Measurements from ENCODE around the gene MXD1.

Gene MXD1

DNA sequence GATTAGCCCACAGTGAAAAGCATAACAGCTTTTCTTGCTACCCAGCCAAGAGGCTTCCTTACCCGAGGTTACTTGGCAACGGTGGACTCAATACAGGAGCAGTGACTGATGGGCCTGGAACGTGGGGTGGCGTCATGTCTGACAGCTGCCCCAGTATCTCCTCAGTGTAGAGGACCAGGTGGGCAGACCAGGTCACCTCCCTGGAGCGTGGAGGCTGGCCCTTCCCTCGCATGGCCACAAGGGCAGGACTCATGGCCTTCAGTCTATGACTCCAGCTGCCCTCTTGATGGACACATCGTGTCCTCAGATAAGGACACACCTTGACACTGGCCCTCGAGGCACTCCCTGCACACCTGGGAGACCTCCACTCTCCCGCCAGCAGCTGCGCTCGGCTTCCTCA is 40.1 kb downstream of the MXD1 start:
- DNase-seq: no peak

GRCh38 chr2:69956475-69956979 is 41.6 kb downstream of the MXD1 start:
- no peak for DNase-seq

GRCh38 chr2:69957965-69958364 is 43.1 kb downstream of the MXD1 start:
- no peak for DNase-seq

DNA sequence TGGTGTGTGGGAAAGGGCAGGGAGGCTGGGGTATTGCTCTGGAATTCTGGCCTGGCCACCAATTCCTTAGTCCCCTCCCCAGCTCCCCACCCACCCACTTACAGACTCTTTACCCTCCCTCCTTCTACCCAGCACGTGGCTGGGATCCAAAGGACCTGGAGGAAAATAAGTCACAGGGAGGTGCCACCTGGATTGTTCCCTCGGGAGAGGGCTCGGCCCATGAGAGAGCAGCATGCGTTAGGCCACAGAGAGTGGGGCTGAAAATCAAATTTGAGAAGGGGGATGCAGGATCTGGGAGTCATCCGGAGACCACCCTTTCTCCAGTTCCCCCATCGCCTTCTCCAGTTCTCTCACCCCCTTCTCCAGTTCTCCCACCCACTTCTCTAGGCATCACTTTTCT is 43.6 kb downstream of the MXD1 start:
- no peak for DNase-seq

- no peak for DNase-seq
Observed at GRCh38 chr2:69959425-69959824, 44.5 kb downstream of the MXD1 start.

DNA sequence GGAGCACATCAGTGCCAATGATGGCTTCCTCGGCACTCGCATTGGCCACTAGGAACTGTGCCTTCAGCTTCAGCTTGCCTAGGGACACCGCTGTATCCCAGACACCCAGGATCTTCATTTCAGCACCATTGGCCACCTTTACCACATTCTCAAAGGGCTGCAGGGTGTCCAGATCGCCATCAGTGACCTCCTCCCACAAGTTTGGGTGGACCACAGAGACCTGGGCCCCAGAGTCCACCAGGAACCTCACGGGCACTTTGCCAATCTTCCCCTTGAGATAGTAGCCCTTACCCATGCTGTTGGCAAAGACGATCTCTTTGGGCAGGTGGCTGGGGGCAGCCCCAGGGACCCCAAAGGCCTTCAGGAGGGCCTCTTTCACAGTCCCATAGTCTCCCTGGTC is 45.9 kb downstream of the MXD1 start:
- DNase-seq: no peak

DNA sequence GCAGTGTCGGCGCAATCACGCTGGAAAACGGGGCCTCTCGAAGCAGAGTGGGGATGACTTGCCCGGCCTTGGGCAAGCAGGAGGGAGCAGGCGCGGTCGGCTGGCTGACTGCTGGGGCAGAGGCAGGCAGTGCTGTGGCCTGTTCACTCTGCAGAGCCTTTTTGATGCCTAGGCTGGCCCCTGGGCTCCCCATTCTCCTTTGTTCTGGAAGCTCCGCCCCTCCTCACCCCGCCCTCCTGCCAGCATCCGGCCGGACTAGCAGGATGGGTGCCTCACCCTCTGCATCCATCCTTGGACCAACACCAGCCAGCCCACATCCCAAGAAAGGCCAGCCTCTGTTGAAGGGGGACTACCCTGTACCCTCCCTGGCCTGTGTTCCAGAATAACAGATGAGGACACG is 46.6 kb downstream of the MXD1 start, which contains the start of gene ASPRV1:
TSS of gene ASPRV1 (minus strand) at position 136 of the 400 bp plus-strand sequence. CDS start 195 bp downstream, outside the sequence.
- no peak for DNase-seq

DNA sequence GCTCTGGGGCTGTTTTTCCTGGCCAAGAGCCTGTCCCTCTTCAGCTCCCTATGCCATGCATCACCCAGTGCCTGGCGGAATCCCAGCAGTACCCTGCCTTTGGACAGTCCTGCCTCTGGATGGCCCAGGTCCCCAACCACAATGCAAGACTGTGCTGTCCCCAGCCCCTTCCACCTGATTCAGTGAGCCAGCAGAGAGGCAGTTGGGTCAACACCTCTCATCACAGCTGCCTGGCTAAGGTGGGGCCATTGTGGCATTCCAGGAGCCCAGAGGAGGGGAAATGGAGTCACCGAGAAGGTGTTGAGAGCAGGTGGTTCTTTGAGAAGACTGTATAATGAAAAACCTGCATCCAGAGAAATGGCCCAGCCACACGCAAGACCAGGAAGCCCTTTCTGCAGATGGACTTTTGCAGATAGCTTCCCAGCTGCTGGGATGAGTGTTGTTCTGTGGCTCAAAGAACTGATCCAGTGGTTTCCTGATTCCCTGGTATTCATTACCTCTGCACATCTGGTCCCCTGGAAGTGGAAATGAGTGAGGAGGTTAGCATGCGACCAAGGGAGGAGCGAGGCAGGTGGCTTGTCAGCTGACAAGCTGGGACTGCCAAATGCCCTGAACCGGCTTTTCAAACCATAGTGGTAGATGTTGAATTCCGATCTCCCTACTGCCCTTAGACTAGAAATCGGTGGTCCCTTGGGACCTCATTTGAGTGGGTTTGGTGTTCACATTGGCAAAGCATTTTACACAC is 48.2 kb downstream of the MXD1 start:
- DNase-seq: no peak

DNA sequence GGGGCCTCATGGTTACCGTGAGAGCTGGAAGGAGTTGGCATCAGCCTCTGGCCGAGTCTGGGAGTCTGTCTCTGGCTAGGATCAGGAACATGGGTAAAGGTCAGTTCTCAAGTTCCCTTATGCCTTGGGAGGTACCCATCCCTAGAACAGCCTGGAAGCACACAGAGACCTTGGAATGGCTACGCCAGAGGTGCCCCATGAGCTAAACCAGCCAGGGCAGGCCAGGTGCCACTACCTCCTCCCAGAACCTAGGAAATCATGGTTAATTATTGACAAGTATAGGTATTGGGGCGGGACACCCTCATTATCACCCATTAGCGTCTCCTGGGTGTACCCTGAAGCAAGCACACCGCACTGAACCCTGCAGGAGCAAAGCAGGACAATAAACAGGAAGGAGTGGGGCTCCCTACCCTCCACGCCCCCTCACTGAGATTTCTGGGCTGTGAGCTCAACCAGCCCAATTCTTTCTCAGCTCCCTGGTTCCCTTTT is 49.5 kb downstream of the MXD1 start:
- DNase-seq: no peak

DNA sequence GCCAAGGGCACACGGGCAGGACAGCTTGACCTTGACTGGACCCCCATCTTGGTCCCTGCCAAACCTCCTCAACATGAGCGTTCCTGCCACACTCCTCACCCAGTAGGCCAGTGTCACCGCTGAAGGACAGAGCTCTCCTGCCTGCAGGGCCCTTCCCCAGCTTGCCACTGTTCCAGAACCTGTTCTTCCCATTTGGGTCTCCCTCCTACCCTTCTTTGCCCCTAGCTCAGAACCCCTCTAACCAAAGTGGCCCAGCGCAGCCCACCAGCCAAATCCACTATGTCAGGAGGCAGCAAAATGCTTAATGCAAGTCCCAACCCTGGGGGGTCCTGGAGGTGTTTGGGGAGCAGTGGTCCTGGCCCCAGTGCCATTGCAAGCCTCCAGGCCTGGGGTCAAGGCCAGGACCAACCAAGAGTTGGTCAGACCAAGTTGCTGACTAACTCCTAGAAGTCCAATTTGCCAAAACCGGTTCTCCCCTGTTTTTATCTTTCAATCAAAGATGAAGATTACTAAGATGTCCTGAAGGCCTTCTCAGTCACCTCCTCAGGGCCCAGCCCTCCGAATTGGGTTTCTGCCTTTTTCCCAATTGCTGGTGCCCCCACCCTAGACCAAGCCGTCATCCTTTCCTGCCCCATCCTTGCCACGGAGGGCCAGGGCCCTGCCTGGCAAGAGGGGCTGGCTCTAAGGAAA is 51.0 kb downstream of the MXD1 start:
- DNase-seq: no peak

GRCh38 chr2:69966496-69966895 is 51.6 kb downstream of the MXD1 start:
- DNase-seq: no peak

GRCh38 chr2:69968609-69969008 is 53.7 kb downstream of the MXD1 start:
- no peak for DNase-seq

GRCh38 chr2:69969126-69969983 is 54.4 kb downstream of the MXD1 start:
- no peak for DNase-seq

DNA sequence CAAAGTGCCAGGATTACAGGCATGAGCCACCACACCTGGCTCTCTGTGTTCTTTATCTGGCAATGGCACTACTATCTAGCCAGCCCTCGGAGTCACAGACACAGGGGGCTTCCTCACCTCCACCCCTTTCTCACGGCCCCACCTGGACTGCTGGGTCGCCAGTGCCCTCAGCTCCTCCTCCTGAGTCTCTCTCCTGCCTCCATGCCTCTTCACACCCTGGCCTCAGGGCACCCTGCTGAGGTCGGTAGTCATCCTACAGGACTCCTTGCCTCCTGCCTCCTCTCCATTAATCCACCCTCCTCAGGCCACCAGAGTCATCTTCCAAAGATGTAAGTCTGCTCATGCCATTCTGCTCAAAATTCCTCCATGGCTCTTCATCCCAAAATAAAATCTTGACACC is 55.1 kb downstream of the MXD1 start:
- no peak for DNase-seq

DNA sequence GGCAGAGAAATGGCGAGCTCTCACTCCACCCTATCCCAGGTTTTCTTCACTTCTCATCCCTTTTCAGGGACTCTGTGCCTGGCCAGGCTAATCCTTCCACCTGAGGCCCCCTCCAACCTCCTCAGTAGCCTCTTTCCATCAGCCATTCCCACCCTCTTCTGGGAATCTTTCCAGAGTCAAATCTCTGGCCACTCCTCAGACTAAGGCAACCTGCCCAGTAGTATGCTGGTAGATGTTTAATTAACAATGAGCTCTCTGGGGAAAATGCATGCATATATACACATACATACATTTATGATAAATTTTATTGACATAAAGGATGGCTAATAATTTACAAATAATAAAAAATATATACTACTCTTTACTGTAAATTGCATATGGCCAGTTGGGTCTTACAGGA is 57.9 kb downstream of the MXD1 start:
- DNase-seq: no peak

- no peak for DNase-seq
Observed at GRCh38 chr2:69973335-69973735, 58.4 kb downstream of the MXD1 start.

DNA sequence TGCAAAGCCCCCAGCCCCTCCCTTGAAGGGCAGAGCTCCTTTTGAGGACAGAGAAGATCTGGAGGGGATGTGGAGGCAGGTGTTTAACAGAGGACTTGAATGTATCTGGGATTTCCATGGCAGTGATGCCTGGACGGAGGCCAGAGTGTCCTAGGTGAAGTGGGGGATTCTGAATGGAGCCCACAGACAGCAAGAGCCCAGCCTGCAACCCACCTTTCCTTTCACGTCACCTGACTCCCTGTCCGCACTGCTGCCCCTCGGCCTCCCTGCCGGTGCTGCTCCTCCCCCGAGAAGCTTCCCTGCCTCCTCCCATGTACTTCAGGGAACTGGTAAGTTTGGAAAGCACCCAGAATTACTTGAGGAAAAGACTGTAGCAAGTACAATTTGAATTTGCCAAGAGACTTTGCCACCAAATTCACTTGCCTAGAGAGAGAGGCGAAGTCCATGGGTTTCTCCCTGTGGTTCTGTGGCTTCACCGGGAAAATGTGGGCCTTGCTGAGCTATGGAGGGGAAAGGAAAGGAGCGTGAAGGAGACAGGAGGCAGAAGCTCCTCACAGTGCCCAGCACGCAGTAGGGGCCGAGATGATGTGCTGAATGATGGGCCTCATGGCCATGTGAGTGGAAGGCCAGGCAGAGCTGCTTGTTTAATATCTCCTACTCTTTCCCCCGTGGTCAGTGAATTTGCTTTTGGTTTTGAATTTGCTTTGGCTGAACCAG is 60.4 kb downstream of the MXD1 start:
- no peak for DNase-seq

- DNase-seq: no peak
Observed at GRCh38 chr2:69975853-69976462, 61.0 kb downstream of the MXD1 start.

- no peak for DNase-seq
Observed at GRCh38 chr2:69977186-69977585, 62.3 kb downstream of the MXD1 start.

DNA sequence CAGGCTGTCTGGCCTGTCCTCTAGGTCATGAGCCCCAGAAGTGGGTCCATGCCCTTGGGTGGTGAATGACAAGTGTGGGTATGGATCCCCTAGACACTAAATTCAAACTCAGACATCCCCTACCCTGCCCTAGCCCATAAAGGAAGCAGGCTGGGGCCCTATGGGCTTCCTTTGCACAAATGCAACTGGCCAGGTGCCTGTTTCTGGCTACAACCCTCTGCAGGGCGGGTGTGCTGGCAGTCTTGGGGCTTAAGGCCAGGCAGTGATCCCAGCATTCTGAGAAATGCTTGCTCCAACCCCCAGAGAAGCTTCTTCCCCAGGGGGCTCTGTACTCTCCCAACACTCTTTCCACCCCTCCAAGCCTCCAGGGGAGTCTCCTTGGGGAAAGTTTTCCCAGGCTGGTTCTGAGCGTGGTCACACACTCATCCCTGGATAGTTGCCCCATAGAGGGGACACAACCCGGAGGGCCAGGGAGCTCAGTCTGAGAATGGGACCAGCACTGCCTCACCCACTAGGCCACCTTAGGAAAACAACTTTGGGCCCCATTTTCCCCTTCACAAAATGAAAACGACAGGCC is 63.1 kb downstream of the MXD1 start:
- DNase-seq: no peak

GRCh38 chr2:69979902-69980807 is 65.2 kb downstream of the MXD1 start:
- no peak for DNase-seq
